Stimulated activated naive B cell treated with anti-CD40 and anti-IgM and Interleukin-4, amounts not matched to agents 10 μg/mL and 1 μg/mL and 100 μg/mL, for 72 hours (primary cell): ENCODE data around the gene PHETA1.

Experiments
- ATAC-seq, 2 donors: fragments of 150-1000 bp; cut with Tn5 transposase; replicated peaks; 2 replicates each; pipeline ENCODE4 v1.10.0; 2021; ENCODE audit warnings: moderate library complexity in 1 of 2
- DNase-seq: peaks from one replicate; pipeline ENCODE4 v3.0.0; 2021
- H3K27ac Mint-ChIP-seq: one replicate; pipeline ENCODE4 v1.8.0; 2022; ENCODE audit warnings: mild to moderate bottlenecking, mixed read lengths
- H3K27me3 Mint-ChIP-seq, 2 donors: one replicate each; pipeline ENCODE4 v1.8.0; 2022; ENCODE audit warnings: mixed read lengths in 2 of 2
- H3K36me3 Mint-ChIP-seq, 2 donors: one replicate each; pipeline ENCODE4 v1.8.0; 2022; ENCODE audit warnings: mixed read lengths in 2 of 2, mild to moderate bottlenecking in 1 of 2
- H3K4me1 Mint-ChIP-seq, 2 donors: one replicate each; pipeline ENCODE4 v1.8.0; 2022; ENCODE audit warnings: mixed read lengths in 2 of 2, mild to moderate bottlenecking in 1 of 2
- H3K4me3 Mint-ChIP-seq, 2 donors: one replicate each; pipeline ENCODE4 v1.8.0; 2022; ENCODE audit warnings: mild to moderate bottlenecking in 2 of 2, mixed read lengths in 2 of 2, moderate library complexity in 1 of 2
- H3K9me3 Mint-ChIP-seq, 2 donors: one replicate each; pipeline ENCODE4 v1.8.0; 2022; ENCODE audit warnings: mixed read lengths in 2 of 2, mild to moderate bottlenecking in 1 of 2

PHETA1 gene

GRCh38 chr12:111322336-111323250 lies 46.3 kb downstream of the PHETA1 start:
- DNase-seq = no peak
- Mint-ChIP-seq H3K9me3 (no peaks in the 10 kb centered on the region), H3K4me3 (no peak overlapping the region), H3K27me3 (peaks cover 0 to 4% of the 10 kb centered on the region in 2 donors), H3K4me1 (no peaks in the 10 kb centered on the region), H3K36me3 (no peaks in the 10 kb centered on the region), H3K27ac (no peak overlapping the region)
- ATAC-seq = no peak

GRCh38 chr12:111321317-111321716 lies 47.6 kb downstream of the PHETA1 start:
- no peak overlapping the region for H3K4me3 Mint-ChIP-seq
- no peaks in the 10 kb centered on the region for H3K36me3 Mint-ChIP-seq
- H3K9me3 Mint-ChIP-seq = no peaks in the 10 kb centered on the region
- no peak overlapping the region for H3K27ac Mint-ChIP-seq
- no peak for DNase-seq
- H3K27me3 Mint-ChIP-seq = peaks cover 5 to 6% of the 10 kb centered on the region in 2 donors
- no peak for ATAC-seq
- H3K4me1 Mint-ChIP-seq = no peaks in the 10 kb centered on the region

GRCh38 chr12:111320258-111321050 lies 48.4 kb downstream of the PHETA1 start:
- DNase-seq (no peak), ATAC-seq (no peak)
- Mint-ChIP-seq H3K4me1 (no peaks in the 10 kb centered on the region), H3K36me3 (no peaks in the 10 kb centered on the region), H3K27ac (no peak overlapping the region), H3K27me3 (peaks cover 5 to 11% of the 10 kb centered on the region in 2 donors), H3K4me3 (no peak overlapping the region), H3K9me3 (no peaks in the 10 kb centered on the region)

- H3K27ac Mint-ChIP-seq = no peak overlapping the region
- DNase-seq (no peak), ATAC-seq (no peak)
- H3K4me3 Mint-ChIP-seq = no peak overlapping the region
- no peaks in the 10 kb centered on the region for H3K36me3 Mint-ChIP-seq
- H3K27me3 Mint-ChIP-seq = peaks cover 5 to 11% of the 10 kb centered on the region in 2 donors
- H3K9me3 Mint-ChIP-seq = no peaks in the 10 kb centered on the region
- H3K4me1 Mint-ChIP-seq = no peaks in the 10 kb centered on the region
Measured at GRCh38 chr12:111319600-111320257, 49.2 kb downstream of the PHETA1 start.

GRCh38 chr12:111318450-111318849 lies 50.4 kb downstream of the PHETA1 start:
- Mint-ChIP-seq H3K9me3 (no peaks in the 10 kb centered on the region), H3K27me3 (peaks cover 10 to 18% of the 10 kb centered on the region in 2 donors), H3K4me1 (peaks cover 4 to 6% of the 10 kb centered on the region in 2 donors), H3K36me3 (no peaks in the 10 kb centered on the region), H3K27ac (no peak overlapping the region), H3K4me3 (no peak overlapping the region)
- ATAC-seq (no peak), DNase-seq (no peak)

- H3K4me1 Mint-ChIP-seq = peaks cover 4 to 7% of the 10 kb centered on the region in 2 donors
- no peaks in the 10 kb centered on the region for H3K36me3 Mint-ChIP-seq
- DNase-seq = no peak
- no peak overlapping the region for H3K27ac Mint-ChIP-seq
- H3K9me3 Mint-ChIP-seq = no peaks in the 10 kb centered on the region
- peaks cover 10 to 18% of the 10 kb centered on the region in 2 donors for H3K27me3 Mint-ChIP-seq
- ATAC-seq = no peak
- H3K4me3 Mint-ChIP-seq = no peak overlapping the region
Measured at GRCh38 chr12:111316671-111317070, 52.2 kb downstream of the PHETA1 start.

GRCh38 chr12:111314953-111315539 lies 53.8 kb downstream of the PHETA1 start:
- peaks cover 4 to 7% of the 10 kb centered on the region in 2 donors for H3K4me1 Mint-ChIP-seq
- peaks cover 10 to 18% of the 10 kb centered on the region in 2 donors for H3K27me3 Mint-ChIP-seq
- H3K9me3 Mint-ChIP-seq = no peaks in the 10 kb centered on the region
- H3K27ac Mint-ChIP-seq = no peak overlapping the region
- no peak for ATAC-seq
- no peak for DNase-seq
- H3K4me3 Mint-ChIP-seq = no peak overlapping the region
- no peaks in the 10 kb centered on the region for H3K36me3 Mint-ChIP-seq

- H3K4me3 Mint-ChIP-seq = peak overlapping the region in 1 of 2 donors; percentile 57
- H3K36me3 Mint-ChIP-seq = no peaks in the 10 kb centered on the region
- ATAC-seq = peak; percentile 79 to 87
- peaks cover 15 to 25% of the 10 kb centered on the region in 2 donors for H3K27me3 Mint-ChIP-seq
- DNase-seq = peak; percentile 46
- no peak overlapping the region for H3K27ac Mint-ChIP-seq
- peaks cover 8 to 14% of the 10 kb centered on the region in 2 donors for H3K4me1 Mint-ChIP-seq
- H3K9me3 Mint-ChIP-seq = no peaks in the 10 kb centered on the region
Measured at GRCh38 chr12:111313833-111314259, 55.0 kb downstream of the PHETA1 start.

GRCh38 chr12:111312708-111313107 lies 56.2 kb downstream of the PHETA1 start:
- Mint-ChIP-seq H3K27me3 (peaks cover 15 to 25% of the 10 kb centered on the region in 2 donors), H3K9me3 (no peaks in the 10 kb centered on the region), H3K36me3 (no peaks in the 10 kb centered on the region), H3K4me1 (peaks cover 8 to 14% of the 10 kb centered on the region in 2 donors), H3K27ac (no peak overlapping the region), H3K4me3 (no peak overlapping the region)
- DNase-seq (no peak), ATAC-seq (no peak)

- DNase-seq (no peak), ATAC-seq (no peak)
- H3K27ac Mint-ChIP-seq = no peak overlapping the region
Measured at GRCh38 chr12:111312016-111312415, 56.9 kb downstream of the PHETA1 start.

GRCh38 chr12:111311011-111311410 lies 57.9 kb downstream of the PHETA1 start:
- Mint-ChIP-seq H3K4me1 (peaks cover 8 to 14% of the 10 kb centered on the region in 2 donors), H3K27me3 (peaks cover 11 to 18% of the 10 kb centered on the region in 2 donors), H3K9me3 (peaks cover 5 to 6% of the 10 kb centered on the region in 2 donors), H3K36me3 (no peaks in the 10 kb centered on the region), H3K27ac (no peak overlapping the region), H3K4me3 (no peak overlapping the region)
- DNase-seq = no peak
- no peak for ATAC-seq

More at GRCh38 chr12:111312016-111312415, 56.9 kb downstream of the PHETA1 start:
- H3K9me3 Mint-ChIP-seq = peaks cover 0 to 4% of the 10 kb centered on the region in 2 donors
- no peak overlapping the region for H3K4me3 Mint-ChIP-seq
- H3K4me1 Mint-ChIP-seq = peaks cover 8 to 14% of the 10 kb centered on the region in 2 donors
- peaks cover 15 to 25% of the 10 kb centered on the region in 2 donors for H3K27me3 Mint-ChIP-seq
- no peaks in the 10 kb centered on the region for H3K36me3 Mint-ChIP-seq
